ENCODE results near the gene APBB1. TPM values are rescaled to one million over a fixed set of nuclear protein-coding genes. Genes with fewer than 3 reads are reported as not detected.
A peak's percentile ranks its signal among the peaks of the same experiment; 100 is the strongest.

The APBB1 gene
- total and polyA plus RNA-seq, 7 experiments from 2014 or later = 46.9 to 293 (median 173) TPM

DNA sequence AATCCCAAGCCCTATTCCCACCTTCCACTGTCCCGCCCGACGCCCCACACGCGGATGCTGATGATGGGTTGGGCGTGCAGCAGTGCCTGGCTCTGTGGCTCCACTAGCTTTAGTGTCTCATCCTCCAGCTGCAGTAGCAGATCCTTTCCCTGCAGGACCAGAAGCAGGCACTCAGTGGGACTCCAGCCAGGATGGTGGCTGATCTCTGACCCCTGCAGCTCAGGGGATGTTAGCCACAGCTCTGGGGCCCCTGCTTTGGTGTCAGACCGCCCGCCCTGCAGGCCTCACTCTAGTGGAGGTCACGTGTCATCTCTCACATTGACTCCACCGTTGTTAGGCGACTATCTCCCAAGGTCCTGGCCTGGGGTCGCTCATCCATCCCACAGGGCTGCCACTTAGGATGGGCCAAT is 16.8 kb downstream of the APBB1 start:
- CTCF ChIA-PET = interaction anchor here (1.2 to 7.2 kb wide), 9 partner anchors 9 to 203 kb away, joined by 4 to 86 read pairs (median 19); partner anchors contain the start of genes APBB1, HPX and SMPD1
- peak overlapping the region; percentile 52 for H3K4me3 ChIP-seq (ENCODE audit: low read length)
- intact Hi-C loops (cut with micrococcal nuclease) = loop anchor here (1.0 to 5.0 kb wide), 11 partner anchors 11 to 1585 kb away; partner anchors contain the start of genes SMPD1 (in 2 of the 2), APBB1 (in 1 of the 2), EIF3F (in 1 of the 2) and MRPL17 (in 1 of the 2)
- H3K9me3 ChIP-seq (ENCODE audit: control insufficient read depth in 2 of 3, low read length in 3 of 3) = no peaks in the 10 kb centered on the region
- H3K9me3 Mint-ChIP-seq = peaks cover 0 to 5% (median 0%) of the 10 kb centered on the region in 11 donors
- peaks cover 0 to 36% (median 0%) of the 10 kb centered on the region in 3 experiments for H3K36me3 ChIP-seq (ENCODE audit: control insufficient read depth in 2 of 3, insufficient read depth in 3 of 3, low read length in 3 of 3)
- peaks cover 24 to 54% (median 47%) of the 10 kb centered on the region in 5 donors for H3K36me3 Mint-ChIP-seq
- POLR2A ChIA-PET = interaction anchor here (1.2 to 23.8 kb wide), 17 partner anchors 9 to 344 kb away, joined by 3 to 525 read pairs (median 8); partner anchors contain the start of genes APBB1, ARFIP2, MRPL17 and SMPD1
- H3K27ac Mint-ChIP-seq = peak overlapping the region; percentile 94 to 100 (median 97)
- peak overlapping the region; percentile 80 for H3K27ac ChIP-seq (ENCODE audit: low read depth, low read length)
- DNase-seq (peak in 3 of 9 donors; percentile 36 to 40 (median 38)), ATAC-seq (peak; percentile 25)
- peaks cover 53 to 84% of the 10 kb centered on the region in 2 donors for H3K4me1 ChIP-seq (ENCODE audit: control insufficient read depth in 2 of 2, insufficient read depth in 2 of 2, low read length in 2 of 2)
- H3K27me3 Mint-ChIP-seq = peaks cover 0 to 5% (median 0%) of the 10 kb centered on the region in 5 donors
- peaks cover 62 to 100% (median 87%) of the 10 kb centered on the region in 7 donors for H3K4me1 Mint-ChIP-seq
- no peaks in the 10 kb centered on the region for H3K27me3 ChIP-seq (ENCODE audit: control insufficient read depth in 2 of 2, insufficient read depth in 2 of 2, low read length in 2 of 2)
- H3K4me3 Mint-ChIP-seq = peak overlapping the region; percentile 74 to 94 (median 90)

DNA sequence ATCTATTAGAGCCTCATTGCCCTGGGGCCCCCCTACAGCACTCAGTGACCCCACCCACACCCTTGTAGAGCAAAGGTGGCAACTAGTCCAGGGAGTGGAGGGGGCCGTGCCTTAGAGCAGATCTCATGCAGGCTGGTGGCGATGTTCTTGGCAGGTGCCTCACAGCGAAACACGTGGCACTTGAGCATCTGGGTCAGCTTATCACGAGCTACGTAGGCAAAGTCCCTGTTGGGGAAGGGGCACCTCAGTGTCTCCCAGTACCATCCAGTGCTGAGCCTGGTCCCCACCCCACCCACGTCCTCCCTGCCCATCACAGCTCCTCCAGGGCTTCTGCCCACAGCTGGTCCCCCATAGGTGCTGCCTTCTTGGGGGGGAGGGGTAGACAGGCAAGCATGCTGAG is 17.4 kb downstream of the APBB1 start:
- peaks cover 0 to 5% (median 0%) of the 10 kb centered on the region in 5 donors for H3K27me3 Mint-ChIP-seq
- intact Hi-C loops (cut with micrococcal nuclease) = loop anchor here (5.0 kb wide), 3 partner anchors 216 to 1586 kb away; partner anchors contain the start of genes EIF3F (in 1 of the 2), MRPL17 (in 1 of the 2) and TPP1 (in 1 of the 2)
- H3K4me1 ChIP-seq (ENCODE audit: control insufficient read depth in 2 of 2, insufficient read depth in 2 of 2, low read length in 2 of 2) = peaks cover 53 to 82% of the 10 kb centered on the region in 2 donors
- H3K36me3 Mint-ChIP-seq = peaks cover 25 to 52% (median 51%) of the 10 kb centered on the region in 5 donors
- H3K27ac ChIP-seq (ENCODE audit: low read depth, low read length) = peak overlapping the region; percentile 80
- H3K27me3 ChIP-seq (ENCODE audit: control insufficient read depth in 2 of 2, insufficient read depth in 2 of 2, low read length in 2 of 2) = no peaks in the 10 kb centered on the region
- no peak for DNase-seq
- H3K9me3 Mint-ChIP-seq = peaks cover 0 to 5% (median 0%) of the 10 kb centered on the region in 11 donors
- H3K4me3 ChIP-seq (ENCODE audit: low read length) = no peak overlapping the region
- no peak for ATAC-seq
- peak overlapping the region; percentile 94 to 100 (median 97) for H3K27ac Mint-ChIP-seq
- H3K4me1 Mint-ChIP-seq = peaks cover 57 to 100% (median 87%) of the 10 kb centered on the region in 7 donors
- H3K9me3 ChIP-seq (ENCODE audit: control insufficient read depth in 2 of 3, low read length in 3 of 3) = no peaks in the 10 kb centered on the region
- ChIA-PET POLR2A (interaction anchor here (1.0 to 23.8 kb wide), 10 partner anchors 9 to 204 kb away, joined by 3 to 525 read pairs (median 31); partner anchors contain the start of genes APBB1, ARFIP2, SMPD1 and TIMM10B), CTCF (interaction anchor here (1.2 to 7.2 kb wide), 6 partner anchors 9 to 40 kb away, joined by 6 to 86 read pairs (median 23); partner anchors contain the start of genes APBB1, HPX and SMPD1)
- peak overlapping the region in 9 of 10 donors; percentile 17 to 94 (median 89) for H3K4me3 Mint-ChIP-seq
- H3K36me3 ChIP-seq (ENCODE audit: control insufficient read depth in 2 of 3, insufficient read depth in 3 of 3, low read length in 3 of 3) = peaks cover 0 to 41% (median 0%) of the 10 kb centered on the region in 3 experiments

DNA sequence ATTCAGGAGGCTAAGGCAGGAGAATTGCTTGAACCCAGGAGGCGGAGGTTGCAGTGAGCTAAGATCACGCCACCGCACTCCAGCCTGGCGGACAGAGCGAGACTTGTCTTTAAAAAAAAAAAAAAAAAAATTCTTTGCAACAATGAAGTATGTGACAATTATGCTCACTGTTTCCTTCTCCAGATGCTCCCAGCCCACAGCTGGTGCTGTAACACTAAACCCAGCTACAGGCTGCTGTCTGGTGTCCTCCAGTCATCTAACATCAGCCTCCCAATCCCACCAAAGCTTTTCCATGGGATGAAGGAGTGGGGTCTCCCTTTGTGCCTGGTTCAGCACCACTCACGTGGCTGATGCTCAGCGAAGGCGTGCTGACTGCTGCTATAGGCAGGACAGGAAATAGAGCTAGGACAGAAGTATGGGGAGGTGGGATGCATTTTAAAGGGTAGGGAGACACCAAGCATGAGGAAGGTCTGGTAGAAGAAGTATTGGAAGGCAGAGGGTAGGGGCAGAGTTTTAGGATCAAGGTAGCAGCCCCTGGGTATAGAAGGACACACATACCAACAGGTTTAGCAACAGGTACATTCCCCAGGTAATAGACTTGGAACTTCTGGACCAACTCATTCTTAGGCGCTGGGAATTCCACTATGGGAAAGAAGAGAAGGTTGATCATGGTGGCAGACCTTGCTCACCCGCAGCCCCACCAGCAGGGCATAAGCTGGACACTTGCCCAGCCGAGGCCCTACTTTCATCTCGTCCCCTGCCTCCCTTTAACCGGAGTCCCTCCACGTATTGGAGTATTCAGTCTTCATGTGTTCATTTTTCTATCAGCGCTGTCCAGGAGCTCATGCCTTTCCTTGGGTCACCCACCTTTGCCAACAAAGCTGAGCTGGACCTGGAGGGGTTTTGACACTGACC is 18.2 kb downstream of the APBB1 start:
- peaks cover 25 to 57% (median 52%) of the 10 kb centered on the region in 5 donors for H3K36me3 Mint-ChIP-seq
- no peak overlapping the region for H3K4me3 ChIP-seq (ENCODE audit: low read length)
- no peak for ATAC-seq
- POLR2A ChIA-PET = interaction anchor here (0.6 to 23.8 kb wide), 12 partner anchors 8 to 249 kb away, joined by 3 to 525 read pairs (median 24); partner anchors contain the start of genes APBB1, ARFIP2, SMPD1 and TIMM10B
- peak overlapping the region; percentile 80 for H3K27ac ChIP-seq (ENCODE audit: low read depth, low read length)
- peaks cover 54 to 100% (median 87%) of the 10 kb centered on the region in 7 donors for H3K4me1 Mint-ChIP-seq
- no peak for DNase-seq
- peak overlapping the region; percentile 42 to 100 (median 97) for H3K27ac Mint-ChIP-seq
- intact Hi-C loops (cut with micrococcal nuclease) = loop anchor here (5.0 kb wide), 3 partner anchors 217 to 1587 kb away; partner anchors contain the start of genes EIF3F (in 1 of the 2), MRPL17 (in 1 of the 2) and TPP1 (in 1 of the 2)
- H3K4me3 Mint-ChIP-seq = peak overlapping the region in 9 of 10 donors; percentile 17 to 88 (median 64)
- peaks cover 0 to 5% (median 0%) of the 10 kb centered on the region in 5 donors for H3K27me3 Mint-ChIP-seq
- H3K4me1 ChIP-seq (ENCODE audit: control insufficient read depth in 2 of 2, insufficient read depth in 2 of 2, low read length in 2 of 2) = peaks cover 48 to 79% of the 10 kb centered on the region in 2 donors
- CTCF ChIA-PET = interaction anchor here (1.1 to 7.2 kb wide), 5 partner anchors 10 to 41 kb away, joined by 3 to 86 read pairs (median 27); partner anchors contain the start of genes APBB1, HPX and SMPD1
- no peaks in the 10 kb centered on the region for H3K9me3 ChIP-seq (ENCODE audit: control insufficient read depth in 2 of 3, low read length in 3 of 3)
- peaks cover 0 to 5% (median 0%) of the 10 kb centered on the region in 11 donors for H3K9me3 Mint-ChIP-seq
- H3K27me3 ChIP-seq (ENCODE audit: control insufficient read depth in 2 of 2, insufficient read depth in 2 of 2, low read length in 2 of 2) = no peaks in the 10 kb centered on the region
- peaks cover 0 to 45% (median 4%) of the 10 kb centered on the region in 3 experiments for H3K36me3 ChIP-seq (ENCODE audit: control insufficient read depth in 2 of 3, insufficient read depth in 3 of 3, low read length in 3 of 3)

DNA sequence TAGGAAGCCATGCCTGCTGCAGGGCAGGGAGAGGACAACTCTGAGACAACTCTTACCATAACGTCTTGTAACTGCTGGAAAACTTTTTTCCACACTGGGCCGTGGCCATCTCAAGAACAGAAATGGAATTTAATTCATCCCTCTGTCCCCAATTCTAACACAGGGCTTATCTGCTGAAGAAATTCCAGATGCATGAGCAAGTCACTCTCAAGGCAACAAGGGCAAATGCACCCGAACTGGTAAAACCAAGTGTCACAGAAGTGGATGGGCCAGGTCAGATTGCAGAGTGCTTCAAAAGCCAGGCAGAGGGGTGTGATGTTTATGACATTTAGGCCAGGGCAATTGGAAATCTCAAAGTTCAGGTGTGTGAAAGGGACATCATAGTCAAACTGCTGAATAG is 21.3 kb downstream of the APBB1 start:
- Mint-ChIP-seq H3K9me3 (peaks cover 0 to 4% (median 0%) of the 10 kb centered on the region in 11 donors), H3K27ac (peak overlapping the region in 5 of 9 donors; percentile 42 to 91 (median 78)), H3K4me1 (peaks cover 35 to 100% (median 95%) of the 10 kb centered on the region in 7 donors), H3K4me3 (peak overlapping the region in 2 of 10 donors; percentile 24 to 88), H3K27me3 (peaks cover 0 to 3% (median 0%) of the 10 kb centered on the region in 5 donors), H3K36me3 (peaks cover 30 to 66% (median 61%) of the 10 kb centered on the region in 5 donors)
- no peak for ATAC-seq
- Histone ChIP-seq H3K36me3 (ENCODE audit: control insufficient read depth in 2 of 3, insufficient read depth in 3 of 3, low read length in 3 of 3) (peaks cover 0 to 71% (median 4%) of the 10 kb centered on the region in 3 experiments), H3K27me3 (ENCODE audit: control insufficient read depth in 2 of 2, insufficient read depth in 2 of 2, low read length in 2 of 2) (no peaks in the 10 kb centered on the region), H3K4me1 (ENCODE audit: control insufficient read depth in 2 of 2, insufficient read depth in 2 of 2, low read length in 2 of 2) (peaks cover 23 to 78% of the 10 kb centered on the region in 2 donors), H3K27ac (ENCODE audit: low read depth, low read length) (no peak overlapping the region), H3K4me3 (ENCODE audit: low read length) (no peak overlapping the region), H3K9me3 (ENCODE audit: control insufficient read depth in 2 of 3, low read length in 3 of 3) (no peaks in the 10 kb centered on the region)
- POLR2A ChIA-PET = interaction anchor here (1.2 to 10.8 kb wide), 4 partner anchors 12 to 215 kb away, joined by 4 to 525 read pairs (median 190); partner anchors contain the start of genes APBB1 and TAF10
- intact Hi-C loops (cut with micrococcal nuclease) = no loop called here
- CTCF ChIA-PET = interaction anchor here (0.6 kb wide), 1 partner anchor 13 kb away, joined by 4 read pairs; no protein-coding TSS in a partner anchor
- no peak for DNase-seq

DNA sequence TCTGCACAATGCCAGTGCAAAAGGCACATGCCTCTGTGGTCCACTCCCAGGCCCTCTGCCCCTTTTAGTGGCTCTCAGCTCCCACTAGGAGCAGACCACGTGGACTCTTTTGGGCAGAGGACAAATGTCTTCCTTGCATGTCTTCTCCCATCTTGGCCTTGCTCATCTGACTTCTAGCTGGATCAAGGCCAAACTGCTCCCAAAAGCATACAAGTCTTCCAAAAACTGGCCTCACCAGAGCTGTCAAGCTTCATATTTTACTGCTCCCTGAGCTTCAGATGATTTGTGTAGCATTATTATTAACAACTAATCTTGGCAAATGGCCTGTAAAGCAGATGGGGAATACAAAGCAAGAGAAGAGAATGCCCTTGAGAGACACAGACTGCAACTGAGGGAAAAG is 21.7 kb downstream of the APBB1 start:
- peak overlapping the region in 8 of 9 donors; percentile 51 to 91 (median 76) for H3K27ac Mint-ChIP-seq
- ATAC-seq = no peak

More for the DNA sequence above, 21.7 kb downstream of the APBB1 start:
- peaks cover 32 to 99% (median 94%) of the 10 kb centered on the region in 7 donors for H3K4me1 Mint-ChIP-seq
- CTCF ChIA-PET = interaction anchor here (1.3 to 1.5 kb wide), 2 partner anchors 18 to 33 kb away, joined by 4 to 5 read pairs; no protein-coding TSS in a partner anchor
- no peaks in the 10 kb centered on the region for H3K9me3 ChIP-seq (ENCODE audit: control insufficient read depth in 2 of 3, low read length in 3 of 3)
- no peak for DNase-seq
- POLR2A ChIA-PET = interaction anchor here (10.8 kb wide), 1 partner anchor 13 kb away, joined by 525 read pairs; the partner anchor contains the start of gene APBB1
- H3K36me3 Mint-ChIP-seq = peaks cover 30 to 66% (median 60%) of the 10 kb centered on the region in 5 donors
- H3K4me3 Mint-ChIP-seq = peak overlapping the region in 1 of 10 donors; percentile 88
- no peak overlapping the region for H3K4me3 ChIP-seq (ENCODE audit: low read length)
- no peaks in the 10 kb centered on the region for H3K27me3 ChIP-seq (ENCODE audit: control insufficient read depth in 2 of 2, insufficient read depth in 2 of 2, low read length in 2 of 2)
- H3K27ac ChIP-seq (ENCODE audit: low read depth, low read length) = no peak overlapping the region
- H3K36me3 ChIP-seq (ENCODE audit: control insufficient read depth in 2 of 3, insufficient read depth in 3 of 3, low read length in 3 of 3) = peaks cover 0 to 71% (median 4%) of the 10 kb centered on the region in 3 experiments
- H3K4me1 ChIP-seq (ENCODE audit: control insufficient read depth in 2 of 2, insufficient read depth in 2 of 2, low read length in 2 of 2) = peaks cover 18 to 77% of the 10 kb centered on the region in 2 donors
- peaks cover 0 to 2% (median 0%) of the 10 kb centered on the region in 5 donors for H3K27me3 Mint-ChIP-seq
- intact Hi-C loops (cut with micrococcal nuclease) = no loop called here
- peaks cover 0 to 2% (median 0%) of the 10 kb centered on the region in 11 donors for H3K9me3 Mint-ChIP-seq

Data from naive thymus-derived CD4-positive, alpha-beta T cell (primary cell).